Endothelial cell (in vitro differentiated cells): ENCODE results near the gene PRDX4. TPM values are rescaled to one million over a fixed set of nuclear protein-coding genes. Genes with fewer than 3 reads are reported as not detected.

Experiments used
- DNase-seq: peaks from one replicate; pipeline ENCODE4 v3.0.0; 2021; ENCODE audit warnings: low spot score
- H3K27ac Mint-ChIP-seq: one replicate; pipeline ENCODE4 v1.8.0; 2021; ENCODE audit warnings: mixed read lengths, inconsistent platforms; ENCODE audit not compliant: unreplicated experiment
- H3K27me3 Mint-ChIP-seq: one replicate; pipeline ENCODE4 v1.8.0; 2021; ENCODE audit warnings: mild to moderate bottlenecking, moderate library complexity, mixed read lengths, inconsistent platforms; ENCODE audit not compliant: unreplicated experiment
- H3K36me3 Mint-ChIP-seq: one replicate; pipeline ENCODE4 v1.8.0; 2021; ENCODE audit warnings: mild to moderate bottlenecking, low read depth, mixed read lengths, inconsistent platforms; ENCODE audit not compliant: unreplicated experiment
- H3K4me1 Mint-ChIP-seq: one replicate; pipeline ENCODE4 v1.8.0; 2021; ENCODE audit warnings: mild to moderate bottlenecking, mixed read lengths, inconsistent platforms; ENCODE audit not compliant: unreplicated experiment
- H3K4me3 Mint-ChIP-seq: one replicate; pipeline ENCODE4 v1.8.0; 2021; ENCODE audit warnings: mild to moderate bottlenecking, mixed read lengths, inconsistent platforms; ENCODE audit not compliant: unreplicated experiment
- H3K9me3 Mint-ChIP-seq: one replicate; pipeline ENCODE4 v1.8.0; 2021; ENCODE audit warnings: mixed read lengths, inconsistent platforms; ENCODE audit not compliant: unreplicated experiment
- CTCF ChIP-seq: fragments of 200-600 bp; sonication (generic); IDR thresholded peaks from one replicate; pipeline ENCODE4 v1.5.0; 2021; ENCODE audit warnings: antibody characterized with exemption; ENCODE audit not compliant: unreplicated experiment
- total RNA-seq: library from RNA; stranded (reverse); fragmentation: NEBNext Ultra II Directional; extraction: Animal tissue kit (Norgen Biotek cat#: 25700); gene quantifications from one replicate; pipeline ENCODE4 v1.2.1, GENCODE V29; 2021; ENCODE audit not compliant: unreplicated experiment

The PRDX4 gene
- total RNA-seq, 1 donor from 2014 or later = 74.6 TPM

GRCh38 chrX:23628131-23628530, 39.2 kb upstream of the PRDX4 start:
- Mint-ChIP-seq H3K4me3 (no peak overlapping the region), H3K36me3 (no peaks in the 10 kb centered on the region), H3K4me1 (no peaks in the 10 kb centered on the region), H3K27ac (no peak overlapping the region), H3K27me3 (peaks cover 3% of the 10 kb centered on the region), H3K9me3 (no peaks in the 10 kb centered on the region)
- no peak for TF ChIP-seq CTCF
- DNase-seq = no peak

GRCh38 chrX:23631136-23631535, 36.2 kb upstream of the PRDX4 start:
- TF ChIP-seq CTCF = no peak
- no peak for DNase-seq
- H3K27me3 Mint-ChIP-seq = no peaks in the 10 kb centered on the region
- H3K4me3 Mint-ChIP-seq = no peak overlapping the region
- H3K36me3 Mint-ChIP-seq = no peaks in the 10 kb centered on the region
- no peak overlapping the region for H3K27ac Mint-ChIP-seq
- no peaks in the 10 kb centered on the region for H3K9me3 Mint-ChIP-seq
- no peaks in the 10 kb centered on the region for H3K4me1 Mint-ChIP-seq

- no peak overlapping the region for H3K4me3 Mint-ChIP-seq
- DNase-seq = no peak
- H3K36me3 Mint-ChIP-seq = no peaks in the 10 kb centered on the region
- no peaks in the 10 kb centered on the region for H3K9me3 Mint-ChIP-seq
- H3K27me3 Mint-ChIP-seq = no peaks in the 10 kb centered on the region
- no peak overlapping the region for H3K27ac Mint-ChIP-seq
- no peaks in the 10 kb centered on the region for H3K4me1 Mint-ChIP-seq
- TF ChIP-seq CTCF = no peak
These were observed 33.3 kb upstream of the PRDX4 start for GRCh38 chrX:23633834-23634580.

- no peak overlapping the region for H3K4me3 Mint-ChIP-seq
- no peak for DNase-seq
- H3K27ac Mint-ChIP-seq = no peak overlapping the region
- H3K4me1 Mint-ChIP-seq = no peaks in the 10 kb centered on the region
- TF ChIP-seq CTCF = no peak
- no peaks in the 10 kb centered on the region for H3K9me3 Mint-ChIP-seq
- H3K27me3 Mint-ChIP-seq = no peaks in the 10 kb centered on the region
- no peaks in the 10 kb centered on the region for H3K36me3 Mint-ChIP-seq
These were observed 30.1 kb upstream of the PRDX4 start for GRCh38 chrX:23637187-23637586.

GRCh38 chrX:23643020-23643419, 24.3 kb upstream of the PRDX4 start:
- no peak overlapping the region for H3K4me3 Mint-ChIP-seq
- DNase-seq = no peak
- no peak overlapping the region for H3K27ac Mint-ChIP-seq
- H3K4me1 Mint-ChIP-seq = no peaks in the 10 kb centered on the region
- H3K9me3 Mint-ChIP-seq = no peaks in the 10 kb centered on the region
- H3K36me3 Mint-ChIP-seq = no peaks in the 10 kb centered on the region
- TF ChIP-seq CTCF = no peak
- H3K27me3 Mint-ChIP-seq = no peaks in the 10 kb centered on the region
